DMS153 (cell line): ENCODE measurements around the gene IVNS1ABP.
"Not testable (repeated sequence)": the region's sequence is repeated elsewhere in the genome, so short reads cannot be mapped to it uniquely, and the experiment has no call there.

Experiments used
- DNase-seq: peaks from one replicate; lab custom pipeline; 2025; lab: John Stamatoyannopoulos, UW

The IVNS1ABP gene

DNA sequence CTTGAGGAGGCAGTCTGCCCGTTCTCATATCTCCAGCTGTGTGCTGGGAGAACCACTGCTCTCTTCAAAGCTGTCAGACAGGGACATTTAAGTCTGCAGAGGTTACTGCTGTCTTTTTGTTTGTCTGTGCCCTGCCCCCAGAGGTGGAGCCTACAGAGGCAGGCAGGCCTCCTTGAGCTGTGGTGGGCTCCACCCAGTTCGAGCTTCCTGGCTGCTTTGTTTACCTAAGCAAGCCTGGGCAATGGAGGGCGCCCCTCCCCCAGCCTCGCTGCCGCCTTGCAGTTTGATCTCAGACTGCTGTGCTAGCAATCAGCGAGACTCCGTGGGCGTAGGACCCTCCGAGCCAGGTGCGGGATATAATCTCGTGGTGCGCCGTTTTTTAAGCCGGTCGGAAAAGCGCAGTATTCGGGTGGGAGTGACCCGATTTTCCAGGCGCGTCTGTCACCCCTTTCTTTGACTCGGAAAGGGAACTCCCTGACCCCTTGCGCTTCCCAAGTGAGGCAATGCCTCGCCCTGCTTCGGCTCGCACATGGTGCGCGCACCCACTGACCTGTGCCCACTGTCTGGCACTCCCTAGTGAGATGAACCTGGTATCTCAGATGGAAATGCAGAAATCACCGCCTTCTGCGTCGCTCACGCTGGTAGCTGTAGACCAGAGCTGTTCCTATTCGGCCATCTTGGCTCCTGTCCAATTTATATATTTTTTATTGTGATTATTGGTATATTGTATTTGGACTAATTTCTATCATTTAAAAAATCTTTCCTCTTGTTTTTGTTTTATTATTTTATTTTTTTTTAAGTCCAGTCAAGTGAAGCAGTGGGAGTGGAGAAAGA lies 59.7 kb downstream of the IVNS1ABP start:
- DNase-seq: not testable (repeated sequence)

DNA sequence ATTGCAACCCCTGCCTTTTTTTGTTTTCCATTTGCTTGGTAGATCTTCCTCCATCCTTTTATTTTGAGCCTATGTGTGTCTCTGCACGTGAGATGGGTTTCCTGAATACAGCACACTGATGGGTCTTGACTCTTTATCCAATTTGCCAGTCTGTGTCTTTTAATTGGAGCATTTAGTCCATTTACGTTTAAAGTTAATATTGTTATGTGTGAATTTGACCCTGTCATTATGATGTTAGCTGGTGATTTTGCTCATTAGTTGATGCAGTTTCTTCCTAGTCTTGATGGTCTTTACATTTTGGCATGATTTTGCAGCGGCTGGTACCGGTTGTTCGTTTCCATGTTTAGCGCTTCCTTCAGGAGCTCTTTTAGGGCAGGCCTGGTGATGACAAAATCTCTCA lies 61.4 kb downstream of the IVNS1ABP start:
- not testable (repeated sequence) for DNase-seq

DNA sequence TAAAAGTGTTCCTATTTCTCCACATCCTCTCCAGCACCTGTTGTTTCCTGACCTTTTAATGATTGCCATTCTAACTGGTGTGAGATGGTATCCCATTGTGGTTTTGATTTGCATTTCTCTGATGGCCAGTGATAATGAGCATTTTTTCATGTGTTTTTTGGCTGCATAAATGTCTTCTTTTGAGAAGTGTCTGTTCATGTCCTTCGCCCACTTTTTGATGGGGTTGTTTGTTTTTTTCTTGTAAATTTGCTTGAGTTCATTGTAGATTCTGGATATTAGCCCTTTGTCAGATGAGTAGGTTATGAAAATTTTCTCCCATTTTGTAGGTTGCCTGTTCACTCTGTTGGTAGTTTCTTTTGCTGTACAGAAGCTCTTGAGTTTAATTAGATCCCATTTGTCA lies 64.6 kb downstream of the IVNS1ABP start:
- not testable (repeated sequence) for DNase-seq

DNA sequence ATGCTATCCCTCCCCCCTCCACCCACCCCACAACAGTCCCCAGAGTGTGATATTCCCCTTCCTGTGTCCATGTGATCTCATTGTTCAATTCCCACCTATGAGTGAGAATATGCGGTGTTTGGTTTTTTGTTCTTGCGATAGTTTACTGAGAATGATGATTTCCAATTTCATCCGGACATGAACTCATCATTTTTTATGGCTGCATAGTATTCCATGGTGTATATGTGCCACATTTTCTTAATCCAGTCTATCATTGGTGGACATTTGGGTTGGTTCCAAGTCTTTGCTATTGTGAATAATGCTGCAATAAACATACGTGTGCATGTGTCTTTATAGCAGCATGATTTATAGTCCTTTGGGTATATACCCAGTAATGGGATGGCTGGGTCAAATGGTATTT lies 65.1 kb downstream of the IVNS1ABP start:
- DNase-seq: not testable (repeated sequence)

DNA sequence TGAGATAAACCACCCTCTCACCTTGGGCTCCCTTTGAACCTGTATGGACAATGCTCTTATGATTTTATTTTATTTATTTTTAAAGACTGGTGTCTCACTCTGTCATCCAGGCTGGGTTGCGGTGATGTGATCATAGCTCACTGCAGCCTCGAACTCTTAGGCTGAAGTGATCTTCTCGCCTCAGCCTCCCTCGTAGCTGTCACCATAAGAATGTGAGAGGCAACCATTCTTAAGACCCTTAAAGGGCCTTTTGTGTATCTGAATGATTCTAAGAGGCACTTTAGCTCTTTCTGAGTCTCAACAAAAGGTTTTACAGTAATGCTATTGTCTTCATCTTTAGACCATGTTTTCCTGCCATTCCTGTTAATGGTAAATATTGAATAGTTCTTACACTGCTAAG lies 67.0 kb downstream of the IVNS1ABP start:
- no peak for DNase-seq

DNA sequence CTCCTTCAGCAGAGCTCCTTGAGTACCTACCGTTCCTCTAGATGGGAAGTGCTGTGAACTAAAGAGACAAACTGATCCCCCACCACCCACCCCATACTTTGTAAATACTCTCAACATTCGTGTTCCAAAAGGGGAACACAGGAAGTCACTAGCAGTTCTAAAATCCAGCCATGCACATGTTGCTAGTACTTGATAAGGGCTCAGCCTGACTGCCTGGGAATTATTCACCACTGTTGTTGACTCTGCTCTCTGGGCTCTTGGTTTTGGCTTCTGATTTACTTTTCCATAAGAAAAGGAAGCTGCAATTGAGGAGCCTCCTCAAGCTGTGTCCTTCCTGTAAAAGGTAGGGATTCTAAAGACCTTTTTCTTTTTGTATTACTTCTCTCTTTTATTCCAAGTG lies 67.5 kb downstream of the IVNS1ABP start:
- DNase-seq: no peak
